WTC11 (cell line): Measurements from ENCODE around the gene HDLBP. TPM values are rescaled to one million over a fixed set of nuclear protein-coding genes. Genes with fewer than 3 reads are reported as not detected.

Experiments used
- ATAC-seq: fragments of 200-7000 bp; cut with Tn5 transposase; 2 replicates; pipeline ENCODE4 v1.10.0; 2021; ENCODE audit warnings: mild to moderate bottlenecking, moderate library complexity
- CTCF ChIA-PET: fragments of 300-600 bp; sonication (Branson Sonifier 250); formaldehyde crosslinking; loops from one replicate; lab custom pipeline; 2021; ENCODE audit warnings: antibody characterized with exemption; lab: Charles Lee
- POLR2A ChIA-PET: fragments of 350-600 bp; sonication (Branson Sonifier 250); formaldehyde crosslinking; loops from one replicate; lab custom pipeline; 2021; ENCODE audit warnings: antibody characterized with exemption; lab: Charles Lee
- DNase-seq: peaks from one replicate; pipeline ENCODE4 v3.0.0; 2021; ENCODE audit warnings: low spot score
- H3K27ac Mint-ChIP-seq: 2 replicates; pipeline ENCODE4 v1.8.0; 2021; ENCODE audit warnings: mixed read lengths
- H3K27me3 Mint-ChIP-seq: 2 replicates; pipeline ENCODE4 v1.8.0; 2021; ENCODE audit warnings: low read depth, mild to moderate bottlenecking, moderate library complexity, mixed read lengths
- H3K36me3 Mint-ChIP-seq: 2 replicates; pipeline ENCODE4 v1.8.0; 2021; ENCODE audit warnings: mixed read lengths
- H3K4me1 Mint-ChIP-seq: 2 replicates; pipeline ENCODE4 v1.8.0; 2022; ENCODE audit warnings: mixed read lengths
- H3K4me3 Mint-ChIP-seq: 2 replicates; pipeline ENCODE4 v1.8.0; 2021; ENCODE audit warnings: mild to moderate bottlenecking, moderate library complexity, mixed read lengths
- H3K9me3 Mint-ChIP-seq: 2 replicates; pipeline ENCODE4 v1.8.0; 2021; ENCODE audit warnings: mixed read lengths
- AFF4 ChIP-seq: sonication (generic); formaldehyde crosslinking; IDR thresholded peaks from 2 replicates; pipeline ENCODE4 v1.8.1; 2023; ENCODE audit warnings: mild to moderate bottlenecking, missing genetic modification reagents, borderline replicate concordance
- CREB1 ChIP-seq: sonication (generic); formaldehyde crosslinking; IDR thresholded peaks from 2 replicates; pipeline ENCODE4 v1.8.0; 2023; ENCODE audit warnings: mild to moderate bottlenecking, missing genetic modification reagents
- EMX1 ChIP-seq: fragments of 250-450 bp; sonication (Bioruptor Pico); IDR thresholded peaks from 2 replicates; pipeline ENCODE4 v1.8.0; 2021; ENCODE audit warnings: mild to moderate bottlenecking
- ESRRA ChIP-seq: sonication (generic); formaldehyde crosslinking; IDR thresholded peaks from 2 replicates; pipeline ENCODE4 v1.8.1; 2022; ENCODE audit warnings: mild to moderate bottlenecking, missing genetic modification reagents, borderline replicate concordance
- FOXP1 ChIP-seq: sonication (generic); formaldehyde crosslinking; IDR thresholded peaks from 2 replicates; pipeline ENCODE4 v1.8.0; 2022; ENCODE audit warnings: missing genetic modification reagents, mild to moderate bottlenecking, moderate library complexity, borderline replicate concordance
- FOXP4 ChIP-seq: sonication (generic); formaldehyde crosslinking; IDR thresholded peaks from 2 replicates; pipeline ENCODE4 v1.8.0; 2022; ENCODE audit warnings: mild to moderate bottlenecking, missing genetic modification reagents
- GABPB1 ChIP-seq: sonication (generic); formaldehyde crosslinking; IDR thresholded peaks from 2 replicates; pipeline ENCODE4 v1.8.1; 2023; ENCODE audit warnings: mild to moderate bottlenecking, missing genetic modification reagents
- JAZF1 ChIP-seq: fragments of 250-450 bp; sonication (Bioruptor Pico); IDR thresholded peaks from 2 replicates; pipeline ENCODE4 v1.9.0; 2021; ENCODE audit warnings: moderate library complexity, mild to moderate bottlenecking, inconsistent platforms
- KAT7 ChIP-seq: sonication (generic); formaldehyde crosslinking; IDR thresholded peaks from 2 replicates; pipeline ENCODE4 v1.8.1; 2023; ENCODE audit warnings: missing genetic modification reagents, mild to moderate bottlenecking, borderline replicate concordance
- MLX ChIP-seq: sonication (generic); formaldehyde crosslinking; IDR thresholded peaks from 2 replicates; pipeline ENCODE4 v1.8.1; 2023; ENCODE audit warnings: mild to moderate bottlenecking, missing genetic modification reagents, moderate library complexity
- NFE2L1 ChIP-seq: sonication (generic); formaldehyde crosslinking; IDR thresholded peaks from 2 replicates; pipeline ENCODE4 v1.8.1; 2023; ENCODE audit warnings: missing genetic modification reagents
- NR3C1 ChIP-seq: sonication (generic); formaldehyde crosslinking; conservative IDR thresholded peaks from 2 replicates; pipeline ENCODE4 v1.8.1; 2023; ENCODE audit warnings: low read depth, mild to moderate bottlenecking, missing genetic modification reagents
- TCF7 ChIP-seq: sonication (generic); formaldehyde crosslinking; IDR thresholded peaks from 2 replicates; pipeline ENCODE4 v1.8.0; 2022; ENCODE audit warnings: mild to moderate bottlenecking, low read depth, missing genetic modification reagents, moderate library complexity
- TP53 ChIP-seq: sonication (generic); formaldehyde crosslinking; IDR thresholded peaks from 2 replicates; pipeline ENCODE4 v1.8.1; 2023; ENCODE audit warnings: mild to moderate bottlenecking, missing genetic modification reagents
- ZBTB21 ChIP-seq: sonication (generic); formaldehyde crosslinking; IDR thresholded peaks from 2 replicates; pipeline ENCODE4 v1.8.1; 2023; ENCODE audit warnings: mild to moderate bottlenecking, missing genetic modification reagents, borderline replicate concordance
- ZNF138 ChIP-seq: sonication (generic); formaldehyde crosslinking; conservative IDR thresholded peaks from 2 replicates; pipeline ENCODE4 v1.8.1; 2022; ENCODE audit warnings: mild to moderate bottlenecking, moderate library complexity, missing genetic modification reagents
- ZNF219 ChIP-seq: sonication (generic); formaldehyde crosslinking; IDR thresholded peaks from 2 replicates; pipeline ENCODE4 v1.8.0; 2023; ENCODE audit warnings: missing genetic modification reagents, mild to moderate bottlenecking, borderline replicate concordance
- ZNF396 ChIP-seq: fragments of 250-450 bp; sonication (Bioruptor Pico); IDR thresholded peaks from 2 replicates; pipeline ENCODE4 v1.8.0; 2021; ENCODE audit warnings: mild to moderate bottlenecking, moderate library complexity, borderline replicate concordance
- total RNA-seq: library from RNA; stranded (reverse); gene quantifications from 3 replicates; pipeline ENCODE4 v1.2.3, GENCODE V29; 2021
- TF ChIP-seq, protein P1 (sequence below): sonication (generic); formaldehyde crosslinking; IDR thresholded peaks from 2 replicates; pipeline ENCODE4 v1.8.1; 2023; ENCODE audit warnings: mild to moderate bottlenecking, missing genetic modification reagents, moderate library complexity
- TF ChIP-seq, protein P2 (sequence below): sonication (generic); formaldehyde crosslinking; IDR thresholded peaks from 2 replicates; pipeline ENCODE4 v1.8.1; 2022; ENCODE audit warnings: mild to moderate bottlenecking, moderate library complexity, missing genetic modification reagents
- TF ChIP-seq, protein P3 (sequence below): sonication (generic); formaldehyde crosslinking; IDR thresholded peaks from 2 replicates; pipeline ENCODE4 v1.8.0; 2022; ENCODE audit warnings: mild to moderate bottlenecking, missing genetic modification reagents

Gene HDLBP
- total RNA-seq, 1 experiment from 2014 or later = 368 TPM

GRCh38 chr2:241218131-241219029, 97.1 kb downstream of the HDLBP start (continued):
- TF ChIP-seq MLX (CRISPR knock-in tag) = no peak
- peak; percentile 98 for TF ChIP-seq FOXP4 (CRISPR knock-in tag)
- TF ChIP-seq ZNF219 = peak; percentile 87; the same call in 1 of the 2 replicates
- TF ChIP-seq NFE2L1 (CRISPR knock-in tag) = peak; percentile 72; the same call in 1 of the 2 replicates
- peak; percentile 60; the same call in 1 of the 2 replicates for TF ChIP-seq TCF7 (CRISPR knock-in tag)
- TF ChIP-seq, all 79 proteins: peak for 33

DNA sequence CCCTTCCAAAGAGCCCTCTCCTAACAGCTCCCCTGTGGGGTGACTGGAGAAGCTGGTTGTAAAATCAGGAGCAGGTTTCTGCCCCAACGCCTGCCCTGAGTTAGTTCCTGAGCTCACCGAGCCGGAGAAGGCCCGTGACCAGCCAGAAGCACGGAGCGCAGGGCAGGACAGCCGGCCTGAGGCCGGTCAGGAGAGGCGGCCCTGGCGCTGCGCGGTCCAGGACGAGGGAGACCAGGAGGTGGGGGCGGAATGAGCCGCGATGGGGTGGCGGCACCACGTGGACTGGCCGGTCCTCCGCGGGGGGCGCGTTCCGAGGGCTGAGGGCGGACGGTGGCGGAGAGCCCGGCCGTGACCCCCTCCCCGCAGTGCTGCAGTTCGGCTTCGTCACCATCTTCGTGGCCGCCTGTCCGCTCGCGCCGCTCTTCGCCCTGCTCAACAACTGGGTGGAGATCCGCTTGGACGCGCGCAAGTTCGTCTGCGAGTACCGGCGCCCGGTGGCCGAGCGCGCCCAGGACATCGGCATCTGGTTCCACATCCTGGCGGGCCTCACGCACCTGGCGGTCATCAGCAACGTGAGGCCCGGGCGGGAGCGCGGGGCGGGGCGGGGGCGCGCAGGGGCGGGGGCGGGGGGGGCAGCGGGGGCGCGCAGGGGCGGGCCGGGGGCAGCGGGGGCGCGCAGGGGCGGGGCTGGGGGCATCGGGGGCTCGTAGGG, 98.0 kb downstream of the HDLBP start:
- ATAC-seq (peak; percentile 72), DNase-seq (peak; percentile 74)
- Mint-ChIP-seq H3K4me3 (peak overlapping the region; percentile 78), H3K9me3 (peaks cover 4% of the 10 kb centered on the region; the same call in 1 of the 2 replicates), H3K4me1 (peaks cover 25% of the 10 kb centered on the region), H3K36me3 (peaks cover 4% of the 10 kb centered on the region), H3K27me3 (peaks cover 5% of the 10 kb centered on the region), H3K27ac (peak overlapping the region; percentile 96)
- ChIA-PET POLR2A (interaction anchor here (1.0 kb wide), 1 partner anchor 97 kb away, joined by 4 read pairs; no protein-coding TSS in a partner anchor), CTCF (interaction anchor here (0.8 to 1.7 kb wide), 9 partner anchors 10 to 377 kb away, joined by 3 to 12 read pairs (median 5); partner anchors contain the start of gene PASK)
- peak; percentile 60 for TF ChIP-seq ZNF138 (CRISPR knock-in tag)
- TF ChIP-seq FOXP1 (CRISPR knock-in tag) = peak; percentile 48; the same call in 1 of the 2 replicates
- TF ChIP-seq ZNF396 = no peak
- peak; percentile 35; the same call in 1 of the 2 replicates for TF ChIP-seq CREB1 (CRISPR knock-in tag)
- peak; percentile 39; the same call in 1 of the 2 replicates for TF ChIP-seq KAT7 (CRISPR knock-in tag)
- 0 out of 2 replicates have a peak, but pooled peaks have one; percentile 65 for TF ChIP-seq TP53 (CRISPR knock-in tag)
- TF ChIP-seq, protein P1, sequence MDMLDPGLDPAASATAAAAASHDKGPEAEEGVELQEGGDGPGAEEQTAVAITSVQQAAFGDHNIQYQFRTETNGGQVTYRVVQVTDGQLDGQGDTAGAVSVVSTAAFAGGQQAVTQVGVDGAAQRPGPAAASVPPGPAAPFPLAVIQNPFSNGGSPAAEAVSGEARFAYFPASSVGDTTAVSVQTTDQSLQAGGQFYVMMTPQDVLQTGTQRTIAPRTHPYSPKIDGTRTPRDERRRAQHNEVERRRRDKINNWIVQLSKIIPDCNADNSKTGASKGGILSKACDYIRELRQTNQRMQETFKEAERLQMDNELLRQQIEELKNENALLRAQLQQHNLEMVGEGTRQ (CRISPR knock-in tag) = peak; percentile 76
- TF ChIP-seq, protein P2, sequence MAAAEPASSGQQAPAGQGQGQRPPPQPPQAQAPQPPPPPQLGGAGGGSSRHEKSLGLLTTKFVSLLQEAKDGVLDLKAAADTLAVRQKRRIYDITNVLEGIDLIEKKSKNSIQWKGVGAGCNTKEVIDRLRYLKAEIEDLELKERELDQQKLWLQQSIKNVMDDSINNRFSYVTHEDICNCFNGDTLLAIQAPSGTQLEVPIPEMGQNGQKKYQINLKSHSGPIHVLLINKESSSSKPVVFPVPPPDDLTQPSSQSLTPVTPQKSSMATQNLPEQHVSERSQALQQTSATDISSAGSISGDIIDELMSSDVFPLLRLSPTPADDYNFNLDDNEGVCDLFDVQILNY = no peak; the same call in 1 of the 2 replicates
- TF ChIP-seq JAZF1 (CRISPR knock-in tag) = no peak
- TF ChIP-seq EMX1 (CRISPR knock-in tag) = no peak
- TF ChIP-seq, protein P3, sequence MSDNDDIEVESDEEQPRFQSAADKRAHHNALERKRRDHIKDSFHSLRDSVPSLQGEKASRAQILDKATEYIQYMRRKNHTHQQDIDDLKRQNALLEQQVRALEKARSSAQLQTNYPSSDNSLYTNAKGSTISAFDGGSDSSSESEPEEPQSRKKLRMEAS (CRISPR knock-in tag) = peak; percentile 84; the same call in 1 of the 2 replicates
- TF ChIP-seq NR3C1 (CRISPR knock-in tag) = 0 out of 2 replicates have a peak, but pooled peaks have one; percentile 39
- peak; percentile 74; the same call in 1 of the 2 replicates for TF ChIP-seq ZBTB21 (CRISPR knock-in tag)
- TF ChIP-seq ESRRA = peak; percentile 67
- 0 out of 2 replicates have a peak, but pooled peaks have one; percentile 39 for TF ChIP-seq FOXP4 (CRISPR knock-in tag)
- TF ChIP-seq GABPB1 (CRISPR knock-in tag) = peak; percentile 59
- no peak for TF ChIP-seq AFF4
